ENCODE results near the gene RHOJ. TPM values are rescaled to one million over a fixed set of nuclear protein-coding genes. Genes with fewer than 3 reads are reported as not detected.

Gene RHOJ
- total and polyA plus RNA-seq, 2 of the 4 experiments (the other 2 are of a cell fraction) = 9.5 to 33.9 TPM

DNA sequence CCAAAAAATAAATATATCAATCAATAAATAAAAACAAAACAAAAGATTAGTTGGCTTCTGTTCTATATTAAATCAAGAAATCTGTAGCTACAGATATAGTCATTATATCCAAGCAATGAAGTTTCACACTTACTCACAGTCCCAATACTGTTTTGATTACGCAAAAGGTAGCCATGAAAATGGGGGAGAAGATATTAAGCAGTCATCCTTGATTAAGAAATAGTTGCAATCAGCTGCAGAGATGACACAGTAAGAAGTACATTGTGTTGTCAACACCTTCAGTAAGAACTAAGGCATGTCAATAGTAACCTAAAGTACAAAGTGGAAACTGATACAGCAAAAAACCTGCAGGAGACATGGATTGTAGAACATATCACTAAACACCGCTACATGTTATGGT lies 11.0 kb upstream of the RHOJ start:
- H2AK9ac ChIP-seq (replicated peaks; ENCODE audit: low read depth, low read length, poor library complexity) = no peak overlapping the region
- TF ChIP-seq, protein P1, sequence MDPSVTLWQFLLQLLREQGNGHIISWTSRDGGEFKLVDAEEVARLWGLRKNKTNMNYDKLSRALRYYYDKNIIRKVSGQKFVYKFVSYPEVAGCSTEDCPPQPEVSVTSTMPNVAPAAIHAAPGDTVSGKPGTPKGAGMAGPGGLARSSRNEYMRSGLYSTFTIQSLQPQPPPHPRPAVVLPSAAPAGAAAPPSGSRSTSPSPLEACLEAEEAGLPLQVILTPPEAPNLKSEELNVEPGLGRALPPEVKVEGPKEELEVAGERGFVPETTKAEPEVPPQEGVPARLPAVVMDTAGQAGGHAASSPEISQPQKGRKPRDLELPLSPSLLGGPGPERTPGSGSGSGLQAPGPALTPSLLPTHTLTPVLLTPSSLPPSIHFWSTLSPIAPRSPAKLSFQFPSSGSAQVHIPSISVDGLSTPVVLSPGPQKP (IDR thresholded peaks at IDR 0.05; ENCODE audit: borderline replicate concordance, low read depth, low read length) = no peak
- no peak for TF ChIP-seq POLR2A (IDR thresholded peaks at IDR 0.05; ENCODE audit: low read depth, low read length)
- no peak overlapping the region for H4K91ac ChIP-seq (ENCODE audit: insufficient read depth, low read depth, low read length)
- H3K27me3 ChIP-seq (ENCODE audit: control insufficient read depth, insufficient read depth, low read length) = no peaks in the 10 kb centered on the region
- no peaks in the 10 kb centered on the region for H3K79me1 ChIP-seq (ENCODE audit: low read depth in 1 of 2, low read length in 2 of 2)
- no peaks in the 10 kb centered on the region for H3K36me3 ChIP-seq (ENCODE audit: control insufficient read depth, insufficient read depth, low read length)
- H4K20me1 ChIP-seq (ENCODE audit: insufficient read depth, low read length) = no peaks in the 10 kb centered on the region
- H3K4ac ChIP-seq (ENCODE audit: low read depth, low read length) = no peak overlapping the region
- no CpG with 5 or more reads among the region's 2 CpGs for WGBS, 2 experiments (ENCODE audit: extremely low coverage in 2 of 2, insufficient read length in 1 of 2)
- ATAC-seq (ENCODE audit: low read depth) = no peak
- H3K18ac ChIP-seq (ENCODE audit: low read depth, low read length) = no peak overlapping the region
- no peaks in the 10 kb centered on the region for H3K9me3 ChIP-seq (ENCODE audit: control insufficient read depth, insufficient read depth, low read length)
- ChIA-PET CTCF (no interaction called here), POLR2A (ENCODE audit: unreplicated experiment) (no interaction called here)
- H2AFZ ChIP-seq (replicated peaks; ENCODE audit: low read length, poor library complexity) = no peak overlapping the region
- DNase-seq = no peak
- in situ Hi-C loops (cut with MboI; ENCODE audit: low sequenced_read_pairs) (no loop called here), dilution Hi-C loops (cut with HindIII; ENCODE audit: low sequenced_read_pairs, unreplicated experiment) (no loop called here), intact Hi-C loops (cut with micrococcal nuclease) (no loop called here)
- no peak overlapping the region for H2BK15ac ChIP-seq (ENCODE audit: low read depth, low read length)
- H2BK120ac ChIP-seq (ENCODE audit: low read depth, low read length) = no peak overlapping the region
- H3K23ac ChIP-seq (ENCODE audit: low read depth, low read length) = no peak overlapping the region
- no peak overlapping the region for H4K8ac ChIP-seq (ENCODE audit: low read depth in 2 of 2, low read length in 2 of 2)
- H3K9ac ChIP-seq (ENCODE audit: low read depth, low read length) = no peak overlapping the region
- H4K5ac ChIP-seq (ENCODE audit: low read depth, low read length) = no peak overlapping the region
- H3K4me2 ChIP-seq (ENCODE audit: low read depth, low read length) = no peak overlapping the region
- no peak overlapping the region for H3K56ac ChIP-seq (ENCODE audit: extremely low read depth, insufficient read depth, low read length)
- no peak overlapping the region for H3K14ac ChIP-seq (replicated peaks; ENCODE audit: low read depth, low read length)
- no peak overlapping the region for H3K4me3 ChIP-seq (ENCODE audit: insufficient read depth, low read depth, low read length)
- no peak overlapping the region for H3K27ac ChIP-seq (ENCODE audit: insufficient read depth, low read length)
- no peaks in the 10 kb centered on the region for H3K9me1 ChIP-seq (ENCODE audit: insufficient read depth, low read length)
- no peak overlapping the region for H2AK5ac ChIP-seq (ENCODE audit: low read depth, low read length)
- no peak overlapping the region for H2BK5ac ChIP-seq (ENCODE audit: low read depth, low read length, poor library complexity, severe bottlenecking)
- BruUV-seq (replicated peaks) = no TSS peak
- no peak overlapping the region for H2BK20ac ChIP-seq (ENCODE audit: low read depth, low read length)
- H3K4me1 ChIP-seq (ENCODE audit: control insufficient read depth, insufficient read depth, low read length) = no peaks in the 10 kb centered on the region

Data from IMR-90 (cell line).